SK-N-SH (cell line): ENCODE measurements around the gene TIAM2. TPM values are rescaled to one million over a fixed set of nuclear protein-coding genes. Genes with fewer than 3 reads are reported as not detected.
A peak's percentile ranks its signal among the peaks of the same experiment; 100 is the strongest.

Experiments
- CTCF ChIA-PET: fragments of 300-600, 350-600 bp; formaldehyde crosslinking; extraction: SDS; loops from one replicate; lab custom pipeline; 2021; lab: Yijun Ruan, JAX
- POLR2A ChIA-PET: fragments of 350-600 bp; sonication (Branson Sonifier 250); formaldehyde crosslinking; extraction: SDS; loops from one replicate; lab custom pipeline; 2020; ENCODE audit warnings: antibody characterized with exemption, inconsistent platforms; lab: Yijun Ruan, JAX
- DNase-seq: peaks from one replicate; pipeline ENCODE4 v3.0.0; 2012
- H2AFZ ChIP-seq: fragments of 200-600 bp; sonication (generic); 2 replicates; pipeline ENCODE4 v1.8.1; 2016; ENCODE audit warnings: antibody characterized with exemption, mild to moderate bottlenecking, low read depth
- H3F3A ChIP-seq: fragments of 200-600 bp; sonication (generic); replicated peaks from 2 replicates; pipeline ENCODE3; 2016; ENCODE audit warnings: antibody characterized with exemption, mild to moderate bottlenecking; ENCODE audit not compliant: insufficient read depth
- H3K27ac ChIP-seq, 2 experiments: fragments of 200-500 bp in 1 of 2; fragments of 200-600 bp in 1 of 2; sonication (Bioruptor generic) in 1 of 2; sonication (generic), shearing (Covaris generic) in 1 of 2; 2 replicates each; pipeline versions ENCODE4 v1.5.1 to v1.6.1; 2014 to 2016; ENCODE audit warnings: low read depth in 2 of 2, inconsistent platforms in 1 of 2, low read length in 1 of 2, mild to moderate bottlenecking in 1 of 2, mixed read lengths in 1 of 2
- H3K27me3 ChIP-seq: fragments of 200-600 bp; sonication (generic), shearing (Covaris generic); 2 replicates; pipeline ENCODE4 v1.6.1; 2016; ENCODE audit warnings: mixed run types; ENCODE audit not compliant: insufficient read depth
- H3K36me3 ChIP-seq, 2 experiments: fragments of 200-500 bp in 1 of 2; fragments of 200-600 bp in 1 of 2; sonication (Bioruptor generic) in 1 of 2; sonication (generic) in 1 of 2; replicated peaks in 1 of 2; 2 replicates each; pipeline versions ENCODE3 to v1.5.1; 2014 to 2016; ENCODE audit warnings: low read length in 1 of 2, mild to moderate bottlenecking in 1 of 2; ENCODE audit not compliant: insufficient read depth in 2 of 2, control insufficient read depth in 1 of 2
- H3K4me1 ChIP-seq, 2 experiments: fragments of 200-500 bp in 1 of 2; fragments of 200-600 bp in 1 of 2; sonication (Bioruptor generic) in 1 of 2; sonication (generic), shearing (Covaris generic) in 1 of 2; 2 replicates each; pipeline versions ENCODE4 v1.5.1 to v1.6.1; 2014 to 2016; ENCODE audit warnings: low read depth in 1 of 2, low read length in 1 of 2, mixed run types in 1 of 2; ENCODE audit not compliant: insufficient read depth in 2 of 2, control insufficient read depth in 1 of 2
- H3K4me2 ChIP-seq: fragments of 200-600 bp; sonication (generic), shearing (Covaris generic); 2 replicates; pipeline ENCODE4 v1.6.1; 2017; ENCODE audit warnings: mixed run types
- H3K4me3 ChIP-seq, 2 experiments: fragments of 200-500 bp in 1 of 2; fragments of 200-600 bp in 1 of 2; sonication (Bioruptor generic) in 1 of 2; sonication (generic), shearing (Covaris generic) in 1 of 2; 2 replicates each; pipeline versions ENCODE4 v1.5.1 to v1.8.1; 2014 to 2016; ENCODE audit warnings: low read depth in 2 of 2, inconsistent platforms in 1 of 2, low read length in 1 of 2, mild to moderate bottlenecking in 1 of 2, mixed read lengths in 1 of 2, moderate library complexity in 1 of 2
- H3K79me2 ChIP-seq: fragments of 200-600 bp; sonication (generic); 2 replicates; pipeline ENCODE4 v1.8.1; 2017; ENCODE audit warnings: mild to moderate bottlenecking; ENCODE audit not compliant: insufficient read depth
- H3K9ac ChIP-seq: fragments of 200-600 bp; sonication (generic); 2 replicates; pipeline ENCODE4 v1.6.1; 2017; ENCODE audit warnings: mixed run types
- H3K9me2 ChIP-seq: fragments of 200-600 bp; sonication (generic); 2 replicates; pipeline ENCODE4 v1.6.1; 2017; ENCODE audit warnings: mixed run types
- H3K9me3 ChIP-seq: fragments of 200-600 bp; sonication (generic); 2 replicates; pipeline ENCODE4 v1.6.1; 2017; ENCODE audit warnings: mixed run types, mild to moderate bottlenecking, moderate library complexity
- H4K20me1 ChIP-seq: fragments of 200-600 bp; sonication (generic); 2 replicates; pipeline ENCODE4 v1.6.1; 2017; ENCODE audit warnings: mild to moderate bottlenecking, mixed run types; ENCODE audit not compliant: insufficient read depth
- EP300 ChIP-seq, 2 experiments: IDR thresholded peaks; 2 replicates each; pipeline versions ENCODE4 v1.4.0 to v1.6.1; 2012; ENCODE audit warnings: borderline replicate concordance in 1 of 2, low read depth in 1 of 2, low read length in 1 of 2
- FOSL2 ChIP-seq: IDR thresholded peaks from 2 replicates; pipeline ENCODE4 v1.4.0; 2012; ENCODE audit warnings: low read depth, mild to moderate bottlenecking, moderate library complexity, borderline replicate concordance
- FOXJ3 ChIP-seq: sonication (generic); formaldehyde crosslinking; IDR thresholded peaks from 2 replicates; pipeline ENCODE4 v1.5.1; 2020; ENCODE audit warnings: mild to moderate bottlenecking, missing genetic modification reagents
- GABPA ChIP-seq: IDR thresholded peaks from 2 replicates; pipeline ENCODE4 v1.4.0; 2012; ENCODE audit warnings: low read depth, mild to moderate bottlenecking
- JUND ChIP-seq: IDR thresholded peaks from 2 replicates; pipeline ENCODE4 v1.4.0; 2012
- MAX ChIP-seq: IDR thresholded peaks from 2 replicates; pipeline ENCODE4 v1.4.0; 2012; ENCODE audit warnings: low read depth
- MEF2A ChIP-seq: IDR thresholded peaks from 2 replicates; pipeline ENCODE4 v1.4.0; 2012; ENCODE audit warnings: low read depth, borderline replicate concordance
- MXI1 ChIP-seq: IDR thresholded peaks from 2 replicates; pipeline ENCODE4 v1.6.1; 2012; ENCODE audit warnings: mild to moderate bottlenecking, low read depth, low read length, improper control_type of control experiment
- NFIC ChIP-seq: IDR thresholded peaks from 2 replicates; pipeline ENCODE4 v1.4.0; 2012; ENCODE audit warnings: borderline replicate concordance
- NRF1 ChIP-seq: IDR thresholded peaks from 2 replicates; pipeline ENCODE4 v1.6.1; 2012; ENCODE audit warnings: low read depth, mild to moderate bottlenecking, low read length
- PBX3 ChIP-seq: IDR thresholded peaks from 2 replicates; pipeline ENCODE4; 2012
- REST ChIP-seq: IDR thresholded peaks from 2 replicates; pipeline ENCODE4 v1.6.1; 2012; ENCODE audit warnings: mild to moderate bottlenecking, low read depth, low read length, moderate library complexity
- RXRA ChIP-seq: IDR thresholded peaks from 2 replicates; pipeline ENCODE4 v1.4.0; 2012; ENCODE audit warnings: low read depth, mild to moderate bottlenecking, borderline replicate concordance
- TAF1 ChIP-seq: IDR thresholded peaks from 2 replicates; pipeline ENCODE4 v1.6.1; 2012; ENCODE audit warnings: low read depth, mild to moderate bottlenecking, low read length, moderate library complexity, borderline replicate concordance
- TCF12 ChIP-seq: IDR thresholded peaks from 2 replicates; pipeline ENCODE4 v1.4.0; 2012
- USF2 ChIP-seq: fragments of 150-350 bp; IDR thresholded peaks from 2 replicates; pipeline ENCODE4 v1.6.1; 2017; ENCODE audit warnings: antibody characterized with exemption, low read length, low read depth, borderline replicate concordance
- YY1 ChIP-seq: IDR thresholded peaks from 2 replicates; pipeline ENCODE4 v1.4.0; 2012; ENCODE audit warnings: low read depth, mild to moderate bottlenecking
- WGBS: methylation state at CpG from one replicate; pipeline ENCODE4 v1.1.6; 2017; ENCODE audit warnings: low lambda C conversion rate; 5-methylcytosine and 5-hydroxymethylcytosine counted together
- polyA plus RNA-seq, 3 experiments: library from polyadenylated mRNA; depleted of rRNA; stranded (reverse); fragments of >200 nt; gene quantifications; 2 replicates each; pipeline ENCODE4 v1.2.3, GENCODE V29; 2012

Gene TIAM2
- polyA plus RNA-seq, 1 of the 3 experiments (the other 2 are of a cell fraction), result 13.6 TPM

- peak overlapping the region; percentile 59; the same call in 1 of the 2 replicates for H3K9ac ChIP-seq
- TF ChIP-seq PBX3, result peak; percentile 68; the same call in 1 of the 2 replicates
- no peak for TF ChIP-seq MEF2A
- TF ChIP-seq RXRA, result peak; percentile 80; the same call in 1 of the 2 replicates
- TF ChIP-seq REST, result no peak
- TF ChIP-seq TCF12, result peak; percentile 65; the same call in 1 of the 2 replicates
- no peak for TF ChIP-seq FOXJ3 (CRISPR knock-in tag)
- no peak for TF ChIP-seq TAF1
- peak; percentile 42; the same call in 1 of the 2 replicates for TF ChIP-seq NFIC
- no peak for TF ChIP-seq USF2
- TF ChIP-seq FOSL2, result peak; percentile 89
- TF ChIP-seq MXI1, result no peak
- TF ChIP-seq EP300 (IDR thresholded peaks at IDR 0.05; ENCODE audit: borderline replicate concordance in 1 of 2, low read depth in 1 of 2, low read length in 1 of 2), result peak in 1 of 2 experiments; percentile 72; a peak in 1 of 4 replicates
- peak; percentile 58; the same call in 1 of the 2 replicates for TF ChIP-seq JUND
- peak; percentile 33; the same call in 1 of the 2 replicates for TF ChIP-seq MAX
- TF ChIP-seq NRF1, result no peak
- no peak for TF ChIP-seq GABPA
- no peak for TF ChIP-seq YY1
- TF ChIP-seq, all 33 proteins: peak for 8
Observed at GRCh38 chr6:155126727-155127439, 131.8 kb downstream of the TIAM2 start.

More at GRCh38 chr6:155126727-155127439, 131.8 kb downstream of the TIAM2 start:
- no peaks in the 10 kb centered on the region for H3K79me2 ChIP-seq
- peaks cover 28% of the 10 kb centered on the region for H3F3A ChIP-seq
- peaks cover 0 to 2% of the 10 kb centered on the region in 2 experiments for H3K36me3 ChIP-seq
- ChIA-PET POLR2A (no interaction called here), CTCF (interaction anchor here (1.1 kb wide), 1 partner anchor 66 kb away, joined by 3 read pairs; no protein-coding TSS in a partner anchor)
- H3K27me3 ChIP-seq, result no peaks in the 10 kb centered on the region
- peak overlapping the region; percentile 48; the same call in 1 of the 2 replicates for H3K4me2 ChIP-seq
- H4K20me1 ChIP-seq, result no peaks in the 10 kb centered on the region
- no peak overlapping the region for H3K4me3 ChIP-seq
- H3K4me1 ChIP-seq, result peaks cover 0 to 2% of the 10 kb centered on the region in 2 experiments; a peak in 1 of 4 replicates
- WGBS, result 38% methylated on average over 10 of the region's 10 CpGs
- peak overlapping the region in 1 of 2 experiments; percentile 85; a peak in 2 of 4 replicates for H3K27ac ChIP-seq
- H3K9me3 ChIP-seq, result no peaks in the 10 kb centered on the region
- no peak for DNase-seq
- no peak overlapping the region for H2AFZ ChIP-seq
- no peaks in the 10 kb centered on the region for H3K9me2 ChIP-seq
